Osteocyte (in vitro differentiated cells): ENCODE data around the gene DDX10. TPM values are rescaled to one million over a fixed set of nuclear protein-coding genes. Genes with fewer than 3 reads are reported as not detected.
A peak's percentile ranks its signal among the peaks of the same experiment; 100 is the strongest.

Source experiments
- DNase-seq: peaks from one replicate; pipeline ENCODE4 v3.0.0; 2021; ENCODE audit warnings: mixed read lengths; ENCODE audit not compliant: unreplicated experiment; ENCODE audit errors: extremely low spot score
- H3K27ac Mint-ChIP-seq: one replicate; pipeline ENCODE4 v1.8.0; 2021; ENCODE audit warnings: mild to moderate bottlenecking, mixed read lengths; ENCODE audit not compliant: unreplicated experiment
- H3K27me3 Mint-ChIP-seq: one replicate; pipeline ENCODE4 v1.8.0; 2021; ENCODE audit warnings: mixed read lengths; ENCODE audit not compliant: unreplicated experiment
- H3K36me3 Mint-ChIP-seq: one replicate; pipeline ENCODE4 v1.8.0; 2021; ENCODE audit warnings: mixed read lengths; ENCODE audit not compliant: unreplicated experiment
- H3K4me1 Mint-ChIP-seq: one replicate; pipeline ENCODE4 v1.8.0; 2021; ENCODE audit warnings: mixed read lengths; ENCODE audit not compliant: unreplicated experiment
- H3K4me3 Mint-ChIP-seq: one replicate; pipeline ENCODE4 v1.8.0; 2021; ENCODE audit warnings: mild to moderate bottlenecking, moderate library complexity, mixed read lengths; ENCODE audit not compliant: unreplicated experiment
- H3K9me3 Mint-ChIP-seq: one replicate; pipeline ENCODE4 v1.8.0; 2021; ENCODE audit warnings: mixed read lengths; ENCODE audit not compliant: unreplicated experiment
- total RNA-seq: library from RNA; stranded (reverse); gene quantifications from 2 replicates; pipeline ENCODE4 v1.2.1, GENCODE V29; 2021
- TF ChIP-seq, protein P1 (sequence below): fragments of 200-600 bp; sonication (generic); IDR thresholded peaks from 2 replicates; pipeline ENCODE4 v1.5.0; 2021; ENCODE audit warnings: antibody characterized with exemption, mild to moderate bottlenecking, moderate library complexity

Gene DDX10
- total RNA-seq, 1 donor from 2014 or later: 34.6 TPM

DNA sequence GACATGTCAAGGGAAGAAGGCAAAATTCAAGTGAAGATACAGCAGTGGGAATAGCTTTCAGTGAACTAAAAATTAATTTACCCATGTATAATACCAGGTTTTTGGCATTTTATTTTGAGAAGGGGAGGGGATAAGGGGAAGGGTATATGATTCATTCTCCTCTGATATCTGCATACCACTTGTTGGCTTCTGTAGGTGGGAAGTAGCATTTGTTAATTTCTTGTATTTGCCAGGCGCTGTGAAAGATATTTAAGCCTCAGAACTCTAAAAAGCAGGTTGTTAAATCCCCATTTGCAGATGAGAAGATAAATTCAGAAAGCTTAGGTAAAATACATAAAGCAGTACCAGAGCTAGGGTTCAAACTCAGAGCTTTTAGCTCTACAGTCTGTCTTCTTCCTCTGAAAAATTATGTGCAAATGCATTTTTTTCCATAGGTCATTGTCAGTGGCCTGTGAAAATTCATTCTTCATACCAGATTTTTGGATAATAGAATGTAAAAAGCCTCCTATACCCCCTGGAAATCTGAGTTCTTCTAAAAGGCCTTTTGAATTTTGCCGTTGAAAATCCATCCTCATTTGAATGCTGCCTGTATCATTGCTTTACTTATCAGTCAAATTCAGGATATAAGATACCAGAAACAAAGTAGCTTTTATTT, 221.3 kb downstream of the DDX10 start:
- Mint-ChIP-seq H3K9me3 (peaks cover 3% of the 10 kb centered on the region), H3K4me1 (peaks cover 40% of the 10 kb centered on the region), H3K27ac (peak overlapping the region; percentile 71), H3K27me3 (no peaks in the 10 kb centered on the region), H3K36me3 (no peaks in the 10 kb centered on the region), H3K4me3 (no peak overlapping the region)
- TF ChIP-seq, protein P1, sequence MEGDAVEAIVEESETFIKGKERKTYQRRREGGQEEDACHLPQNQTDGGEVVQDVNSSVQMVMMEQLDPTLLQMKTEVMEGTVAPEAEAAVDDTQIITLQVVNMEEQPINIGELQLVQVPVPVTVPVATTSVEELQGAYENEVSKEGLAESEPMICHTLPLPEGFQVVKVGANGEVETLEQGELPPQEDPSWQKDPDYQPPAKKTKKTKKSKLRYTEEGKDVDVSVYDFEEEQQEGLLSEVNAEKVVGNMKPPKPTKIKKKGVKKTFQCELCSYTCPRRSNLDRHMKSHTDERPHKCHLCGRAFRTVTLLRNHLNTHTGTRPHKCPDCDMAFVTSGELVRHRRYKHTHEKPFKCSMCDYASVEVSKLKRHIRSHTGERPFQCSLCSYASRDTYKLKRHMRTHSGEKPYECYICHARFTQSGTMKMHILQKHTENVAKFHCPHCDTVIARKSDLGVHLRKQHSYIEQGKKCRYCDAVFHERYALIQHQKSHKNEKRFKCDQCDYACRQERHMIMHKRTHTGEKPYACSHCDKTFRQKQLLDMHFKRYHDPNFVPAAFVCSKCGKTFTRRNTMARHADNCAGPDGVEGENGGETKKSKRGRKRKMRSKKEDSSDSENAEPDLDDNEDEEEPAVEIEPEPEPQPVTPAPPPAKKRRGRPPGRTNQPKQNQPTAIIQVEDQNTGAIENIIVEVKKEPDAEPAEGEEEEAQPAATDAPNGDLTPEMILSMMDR: no peak
- DNase-seq: no peak

DNA sequence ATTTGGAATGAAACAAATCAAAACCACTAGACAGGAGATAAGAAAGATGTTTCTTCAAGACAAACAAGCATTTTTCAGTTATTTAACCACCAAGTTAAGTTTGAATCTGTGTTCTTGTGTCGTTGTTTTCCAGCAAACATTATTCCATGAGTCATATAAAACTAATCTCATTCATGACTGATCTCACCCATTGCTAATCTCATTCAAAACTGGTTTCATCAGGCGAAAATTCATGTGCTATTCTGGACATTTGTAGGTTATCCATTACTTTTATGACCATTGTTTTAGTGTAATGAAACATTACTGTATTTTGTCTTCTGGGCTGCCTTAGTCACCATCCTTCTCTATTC, 221.8 kb downstream of the DDX10 start:
- H3K27me3 Mint-ChIP-seq: no peaks in the 10 kb centered on the region
- peak overlapping the region; percentile 71 for H3K27ac Mint-ChIP-seq
- peaks cover 43% of the 10 kb centered on the region for H3K4me1 Mint-ChIP-seq
- peaks cover 3% of the 10 kb centered on the region for H3K9me3 Mint-ChIP-seq
- no peaks in the 10 kb centered on the region for H3K36me3 Mint-ChIP-seq
- TF ChIP-seq, protein P1: no peak
- no peak overlapping the region for H3K4me3 Mint-ChIP-seq
- DNase-seq: no peak

DNA sequence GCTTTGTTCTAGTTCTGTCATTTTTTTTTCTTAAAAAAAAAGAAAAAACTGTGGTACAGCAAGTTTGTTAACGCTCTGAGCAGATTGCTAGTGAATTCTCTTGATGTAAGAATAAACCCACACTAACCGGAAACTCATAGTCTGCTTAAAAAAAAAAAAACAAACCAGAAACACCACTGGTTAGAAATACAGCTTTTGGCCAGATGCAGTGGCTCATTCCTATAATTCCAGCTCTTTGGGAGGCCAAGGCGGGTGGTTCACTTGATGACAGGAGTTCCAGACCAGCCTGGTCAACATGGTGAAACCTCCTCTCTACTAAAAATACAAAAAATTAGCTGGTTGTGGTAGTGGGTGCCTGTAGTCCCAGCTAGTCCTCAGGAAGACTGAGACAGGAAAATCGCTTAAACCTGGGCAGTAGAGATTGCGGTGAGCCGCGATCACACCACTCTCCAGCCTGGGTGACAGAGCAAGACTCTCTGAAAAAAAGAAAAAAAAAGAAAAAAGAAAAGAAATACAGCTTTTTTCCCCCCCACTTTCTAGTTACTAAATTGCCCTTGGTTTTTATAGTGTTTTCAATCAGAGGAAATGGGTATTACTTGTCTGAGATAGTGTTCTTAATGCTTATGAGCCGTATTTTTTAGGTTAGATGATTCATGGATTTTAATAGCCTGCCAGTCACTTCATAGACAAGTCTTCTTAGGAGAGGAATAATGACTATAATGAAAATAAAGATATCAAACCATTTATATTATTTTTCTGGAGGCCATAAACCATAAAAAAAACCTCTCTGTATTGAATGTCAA, 222.8 kb downstream of the DDX10 start:
- H3K27me3 Mint-ChIP-seq: no peaks in the 10 kb centered on the region
- peak overlapping the region; percentile 16 for H3K4me3 Mint-ChIP-seq
- peak overlapping the region; percentile 92 for H3K27ac Mint-ChIP-seq
- TF ChIP-seq, protein P1: no peak
- H3K36me3 Mint-ChIP-seq: no peaks in the 10 kb centered on the region
- H3K4me1 Mint-ChIP-seq: peaks cover 43% of the 10 kb centered on the region
- DNase-seq: no peak
- peaks cover under 1% of the 10 kb centered on the region for H3K9me3 Mint-ChIP-seq

DNA sequence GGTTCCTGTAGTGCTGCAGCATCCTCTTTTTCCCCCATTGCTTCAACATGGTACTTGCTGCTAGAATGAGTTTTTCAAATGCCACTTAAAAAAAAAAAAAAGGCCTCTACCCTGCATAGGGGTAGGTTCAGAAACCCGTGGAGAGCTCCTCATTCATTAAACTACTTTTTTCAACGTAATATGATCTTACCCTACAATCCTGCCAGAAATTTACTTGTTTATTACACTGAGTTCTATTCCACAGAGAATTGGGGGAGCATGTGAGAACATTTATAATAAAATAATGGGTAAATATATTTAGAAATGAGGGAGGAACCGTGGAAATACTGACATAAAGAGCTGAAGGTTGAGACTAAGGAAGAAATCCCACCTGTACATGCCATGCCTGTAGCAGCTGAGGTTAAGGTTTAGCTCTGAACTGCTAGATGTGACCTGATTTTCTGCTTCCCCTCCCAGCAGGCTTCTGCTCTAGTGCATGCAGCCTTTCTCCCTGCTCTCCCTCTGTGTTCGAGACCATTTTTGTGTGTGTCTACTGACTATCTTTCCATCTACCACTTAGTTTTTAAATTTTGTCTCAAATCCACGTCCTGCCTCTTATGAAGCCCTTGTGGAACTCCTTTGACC, 225.7 kb downstream of the DDX10 start:
- H3K27ac Mint-ChIP-seq: no peak overlapping the region
- H3K27me3 Mint-ChIP-seq: no peaks in the 10 kb centered on the region
- DNase-seq: no peak
- TF ChIP-seq, protein P1: no peak
- H3K9me3 Mint-ChIP-seq: no peaks in the 10 kb centered on the region
- no peak overlapping the region for H3K4me3 Mint-ChIP-seq
- no peaks in the 10 kb centered on the region for H3K36me3 Mint-ChIP-seq
- H3K4me1 Mint-ChIP-seq: peaks cover 49% of the 10 kb centered on the region

DNA sequence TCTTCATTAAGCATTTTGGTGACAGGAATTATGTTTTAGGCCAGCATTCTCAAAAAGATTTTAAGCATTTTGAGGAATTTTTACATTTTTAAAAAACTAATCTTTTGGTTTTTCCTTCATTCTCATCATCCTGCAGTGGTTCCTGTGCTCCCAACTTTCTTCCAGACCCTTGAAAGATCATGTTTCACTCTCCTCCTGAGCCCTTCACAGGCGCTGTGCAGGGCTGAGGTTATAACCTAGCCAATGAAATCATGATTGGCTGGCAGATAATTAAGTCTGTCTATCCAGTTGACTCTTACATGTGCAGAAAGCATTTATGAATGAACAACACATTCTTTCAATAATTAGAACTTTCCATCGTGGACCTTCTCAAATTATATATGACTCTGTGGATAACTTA, 226.3 kb downstream of the DDX10 start:
- Mint-ChIP-seq H3K9me3 (no peaks in the 10 kb centered on the region), H3K27ac (no peak overlapping the region), H3K4me3 (no peak overlapping the region), H3K4me1 (peaks cover 49% of the 10 kb centered on the region), H3K36me3 (no peaks in the 10 kb centered on the region), H3K27me3 (no peaks in the 10 kb centered on the region)
- TF ChIP-seq, protein P1: no peak
- no peak for DNase-seq
